H9 (cell line): ENCODE measurements around the gene BRD7. TPM values are rescaled to one million over a fixed set of nuclear protein-coding genes. Genes with fewer than 3 reads are reported as not detected.

Source experiments
- DNase-seq: peaks from one replicate; pipeline ENCODE4 v3.0.0-alpha.2; 2017
- H2AFZ ChIP-seq: one replicate; pipeline ENCODE4 v1.6.1; 2013; ENCODE audit warnings: mild to moderate bottlenecking, low read length, control low read depth, moderate library complexity
- H2AK5ac ChIP-seq: 2 replicates; pipeline ENCODE4 v1.6.1; 2013; ENCODE audit warnings: low read length, control low read depth, mixed read lengths; ENCODE audit not compliant: insufficient read length
- H2BK120ac ChIP-seq: one replicate; pipeline ENCODE4 v1.6.1; 2013; ENCODE audit warnings: low read depth, mild to moderate bottlenecking, low read length, control low read depth, inconsistent platforms; ENCODE audit not compliant: poor library complexity, severe bottlenecking
- H2BK12ac ChIP-seq: 2 replicates; pipeline ENCODE4 v1.6.1; 2013; ENCODE audit warnings: low read length, control low read depth, mixed read lengths, low read depth; ENCODE audit not compliant: insufficient read length
- H2BK15ac ChIP-seq: 2 replicates; pipeline ENCODE4 v1.6.1; 2013; ENCODE audit warnings: low read depth, low read length, control low read depth
- H2BK20ac ChIP-seq: one replicate; pipeline ENCODE4 v1.6.1; 2013; ENCODE audit warnings: low read depth, mild to moderate bottlenecking, low read length, control low read depth, inconsistent platforms; ENCODE audit not compliant: poor library complexity, severe bottlenecking
- H2BK5ac ChIP-seq: 2 replicates; pipeline ENCODE4 v1.6.1; 2013; ENCODE audit warnings: low read length, control low read depth, mixed read lengths; ENCODE audit not compliant: insufficient read length
- H3K14ac ChIP-seq: 2 replicates; pipeline ENCODE4 v1.6.1; 2013; ENCODE audit warnings: low read length, control low read depth; ENCODE audit not compliant: insufficient read depth
- H3K18ac ChIP-seq: 2 replicates; pipeline ENCODE4 v1.6.1; 2013; ENCODE audit warnings: low read depth, mild to moderate bottlenecking, mixed read lengths, low read length, control low read depth; ENCODE audit not compliant: insufficient read length
- H3K23ac ChIP-seq: 2 replicates; pipeline ENCODE4 v1.6.1; 2013; ENCODE audit warnings: low read length, control low read depth, mixed read lengths, low read depth; ENCODE audit not compliant: insufficient read length
- H3K23me2 ChIP-seq: 2 replicates; pipeline ENCODE4 v1.6.1; 2013; ENCODE audit warnings: low read depth, mild to moderate bottlenecking, mixed read lengths, low read length, control low read depth; ENCODE audit not compliant: insufficient read length, poor library complexity, severe bottlenecking
- H3K27ac ChIP-seq: 2 replicates; pipeline ENCODE4 v1.5.1; 2013; ENCODE audit warnings: low read length, control low read depth, mixed read lengths, low read depth; ENCODE audit not compliant: insufficient read length
- H3K27me3 ChIP-seq: 2 replicates; pipeline ENCODE4 v1.6.1; 2013; ENCODE audit warnings: low read length, control low read depth, inconsistent platforms; ENCODE audit not compliant: insufficient read depth
- H3K4ac ChIP-seq: 2 replicates; pipeline ENCODE4 v1.6.1; 2013; ENCODE audit warnings: low read depth, mild to moderate bottlenecking, control low read depth, inconsistent platforms, low read length, moderate library complexity
- H3K4me1 ChIP-seq: 2 replicates; pipeline ENCODE4 v1.6.1; 2013; ENCODE audit warnings: low read length, control low read depth, inconsistent platforms; ENCODE audit not compliant: insufficient read depth
- H3K4me2 ChIP-seq: 2 replicates; pipeline ENCODE4 v1.6.1; 2013; ENCODE audit warnings: low read length, control low read depth, mixed read lengths; ENCODE audit not compliant: insufficient read length, insufficient read depth
- H3K56ac ChIP-seq: 2 replicates; pipeline ENCODE4 v1.6.1; 2013; ENCODE audit warnings: low read depth, mild to moderate bottlenecking, mixed read lengths, low read length, control low read depth; ENCODE audit not compliant: insufficient read length
- H3K79me1 ChIP-seq: 2 replicates; pipeline ENCODE4 v1.6.1; 2013; ENCODE audit warnings: low read depth, mild to moderate bottlenecking, moderate library complexity, low read length, control low read depth, inconsistent platforms; ENCODE audit not compliant: insufficient read depth, poor library complexity, severe bottlenecking
- H3K79me2 ChIP-seq: 2 replicates; pipeline ENCODE4 v1.6.1; 2013; ENCODE audit warnings: low read length, control low read depth, inconsistent platforms; ENCODE audit not compliant: insufficient read depth
- H3K9ac ChIP-seq: 2 replicates; pipeline ENCODE4 v1.6.1; 2013; ENCODE audit warnings: low read length, control low read depth, mixed read lengths; ENCODE audit not compliant: insufficient read length; ENCODE audit errors: extremely low read depth
- H3K9me3 ChIP-seq: one replicate; pipeline ENCODE4 v1.6.1; 2013; ENCODE audit warnings: low read depth, low read length, inconsistent platforms; ENCODE audit not compliant: control insufficient read depth
- H3T11ph ChIP-seq: one replicate; pipeline ENCODE4 v1.6.1; 2013; ENCODE audit warnings: mild to moderate bottlenecking, low read length, control low read depth, inconsistent platforms
- H4K20me1 ChIP-seq: one replicate; pipeline ENCODE4 v1.6.1; 2013; ENCODE audit not compliant: control insufficient read depth, insufficient read length, insufficient read depth
- H4K5ac ChIP-seq: 2 replicates; pipeline ENCODE4 v1.6.1; 2013; ENCODE audit warnings: low read depth, mild to moderate bottlenecking, mixed read lengths, low read length, control low read depth; ENCODE audit not compliant: insufficient read length
- H4K8ac ChIP-seq: replicated peaks from 2 replicates; pipeline ENCODE4 v1.6.1; 2013; ENCODE audit warnings: low read length, control low read depth, mixed read lengths, low read depth; ENCODE audit not compliant: insufficient read length
- H4K91ac ChIP-seq: 2 replicates; pipeline ENCODE4 v1.6.1; 2013; ENCODE audit warnings: low read depth, mild to moderate bottlenecking, moderate library complexity, mixed read lengths, low read length, control low read depth; ENCODE audit not compliant: insufficient read length
- H3K27ac Mint-ChIP-seq, 3 experiments: 2 replicates in 2 of 3; 3 replicates in 1 of 3; pipeline ENCODE4 v1.8.0; 2020 to 2021; ENCODE audit warnings: mixed read lengths in 3 of 3, mild to moderate bottlenecking in 1 of 3, moderate library complexity in 1 of 3
- H3K27me3 Mint-ChIP-seq: 2 replicates; pipeline ENCODE4 v1.8.0; 2021; ENCODE audit warnings: low read depth, mild to moderate bottlenecking, moderate library complexity, mixed read lengths
- H3K36me3 Mint-ChIP-seq, 3 experiments: 2 replicates in 2 of 3; 3 replicates in 1 of 3; pipeline ENCODE4 v1.8.0; 2020 to 2021; ENCODE audit warnings: low read depth in 3 of 3, mixed read lengths in 3 of 3; ENCODE audit not compliant: insufficient read depth in 1 of 3
- H3K4me1 Mint-ChIP-seq, 2 experiments: 2 replicates each; pipeline ENCODE4 v1.8.0; 2020; ENCODE audit warnings: mixed read lengths in 2 of 2
- H3K4me3 Mint-ChIP-seq, 2 experiments: 2 replicates in 1 of 2; 3 replicates in 1 of 2; pipeline ENCODE4 v1.8.0; 2020 to 2021; ENCODE audit warnings: mild to moderate bottlenecking in 2 of 2, mixed read lengths in 2 of 2, moderate library complexity in 1 of 2
- H3K9me3 Mint-ChIP-seq, 2 experiments: 2 replicates in 1 of 2; 3 replicates in 1 of 2; pipeline ENCODE4 v1.8.0; 2020; ENCODE audit warnings: mild to moderate bottlenecking in 2 of 2, mixed read lengths in 2 of 2, moderate library complexity in 1 of 2
- CTCF ChIP-seq: fragments of 200-600 bp; sonication (generic); conservative IDR thresholded peaks from 3 replicates; pipeline ENCODE4 v1.8.0; 2021; ENCODE audit warnings: antibody characterized with exemption, mild to moderate bottlenecking
- total RNA-seq: library from RNA; stranded (reverse); gene quantifications from 2 replicates; pipeline ENCODE4 v1.2.1, GENCODE V29; 2021

BRD7 gene
- total RNA-seq, 1 experiment from 2014 or later = 112 TPM

- peaks cover 14 to 17% of the 10 kb centered on the region in 2 experiments; a peak in 3 of 4 replicates for H3K4me1 Mint-ChIP-seq
- no peak overlapping the region for H3K9ac ChIP-seq
- H3K27ac Mint-ChIP-seq = no peak overlapping the region
Observed at GRCh38 chr16:50378417-50378816, 9.6 kb upstream of the BRD7 start.

More at GRCh38 chr16:50378417-50378816, 9.6 kb upstream of the BRD7 start:
- Histone ChIP-seq H3K4ac (no peak overlapping the region), H3K79me2 (no peaks in the 10 kb centered on the region), H3T11ph (no peak overlapping the region), H3K27me3 (no peaks in the 10 kb centered on the region), H3K27ac (no peak overlapping the region), H2BK20ac (no peak overlapping the region), H4K20me1 (no peaks in the 10 kb centered on the region), H3K23ac (no peak overlapping the region), H4K5ac (no peak overlapping the region), H3K56ac (no peak overlapping the region), H3K18ac (no peak overlapping the region), H3K4me2 (no peak overlapping the region), H3K9me3 (no peaks in the 10 kb centered on the region), H3K4me1 (no peaks in the 10 kb centered on the region; the same call in 1 of the 2 replicates), H4K91ac (no peak overlapping the region), H3K79me1 (no peaks in the 10 kb centered on the region), H2BK15ac (no peak overlapping the region), H4K8ac (no peak overlapping the region), H2AK5ac (no peak overlapping the region), H2BK12ac (no peak overlapping the region), H2BK5ac (no peak overlapping the region), H2AFZ (no peak overlapping the region), H3K14ac (no peak overlapping the region), H3K23me2 (no peaks in the 10 kb centered on the region), H2BK120ac (no peak overlapping the region)
- Mint-ChIP-seq H3K36me3 (no peaks in the 10 kb centered on the region), H3K27me3 (peaks cover 3% of the 10 kb centered on the region; the same call in 1 of the 2 replicates), H3K4me3 (no peak overlapping the region), H3K9me3 (no peaks in the 10 kb centered on the region)
- TF ChIP-seq CTCF = no peak
- DNase-seq = no peak
